Activated naive CD4-positive, alpha-beta T cell treated with anti-CD3 and anti-CD28 coated beads for 36 hours (primary cell): ENCODE data around the gene MAD1L1. TPM values are rescaled to one million over a fixed set of nuclear protein-coding genes. Genes with fewer than 3 reads are reported as not detected.
"Not testable (repeated sequence)": the region's sequence is repeated elsewhere in the genome, so short reads cannot be mapped to it uniquely, and the experiment has no call there.

Source experiments
- CTCF ChIA-PET: fragments of 350-600 bp; sonication (Branson Sonifier 250); formaldehyde crosslinking; loops from one replicate; lab custom pipeline; 2021; ENCODE audit warnings: antibody characterized with exemption; lab: Charles Lee
- DNase-seq: peaks from one replicate; pipeline ENCODE4 v3.0.0-alpha.2; 2020
- H3K27ac Mint-ChIP-seq: one replicate; pipeline ENCODE4 v1.8.0; 2021; ENCODE audit warnings: mild to moderate bottlenecking, mixed read lengths
- H3K27me3 Mint-ChIP-seq: one replicate; pipeline ENCODE4 v1.8.0; 2021; ENCODE audit warnings: low read depth, mixed read lengths
- H3K36me3 Mint-ChIP-seq: one replicate; pipeline ENCODE4 v1.8.0; 2021; ENCODE audit warnings: low read depth, mixed read lengths
- H3K4me1 Mint-ChIP-seq: one replicate; pipeline ENCODE4 v1.8.0; 2021; ENCODE audit warnings: low read depth, mixed read lengths
- H3K4me3 Mint-ChIP-seq: one replicate; pipeline ENCODE4 v1.8.0; 2021; ENCODE audit warnings: mild to moderate bottlenecking, moderate library complexity, mixed read lengths
- H3K9me3 Mint-ChIP-seq: one replicate; pipeline ENCODE4 v1.8.0; 2021; ENCODE audit warnings: mixed read lengths
- intact Hi-C: fragments of 100-400 bp; cut with micrococcal nuclease; formaldehyde crosslinking; loops from one replicate; pipeline ENCODE4 v1.15.1; 2023
- total RNA-seq, 2 experiments: library from RNA; stranded (reverse); gene quantifications; one replicate each; pipeline ENCODE4 v1.2.3, GENCODE V29; 2021

MAD1L1 gene
- total RNA-seq, 2 experiments from 2014 or later, result 37.5 to 40.2 TPM

GRCh38 chr7:1935176-1936005, 297.4 kb downstream of the MAD1L1 start:
- H3K27ac Mint-ChIP-seq, result no peak overlapping the region
- intact Hi-C loops, result no loop called here
- H3K4me1 Mint-ChIP-seq, result peaks cover 31% of the 10 kb centered on the region
- H3K4me3 Mint-ChIP-seq, result no peak overlapping the region
- H3K36me3 Mint-ChIP-seq, result peaks cover 8% of the 10 kb centered on the region
- H3K9me3 Mint-ChIP-seq, result no peaks in the 10 kb centered on the region
- DNase-seq, result no peak
- no peaks in the 10 kb centered on the region for H3K27me3 Mint-ChIP-seq
- CTCF ChIA-PET, result no interaction called here

GRCh38 chr7:1934756-1935155, 298.0 kb downstream of the MAD1L1 start:
- Mint-ChIP-seq H3K36me3 (peaks cover 8% of the 10 kb centered on the region), H3K27ac (no peak overlapping the region), H3K9me3 (no peaks in the 10 kb centered on the region), H3K4me3 (no peak overlapping the region), H3K4me1 (peaks cover 29% of the 10 kb centered on the region), H3K27me3 (no peaks in the 10 kb centered on the region)
- intact Hi-C loops, result no loop called here
- CTCF ChIA-PET, result no interaction called here
- DNase-seq, result no peak

- Mint-ChIP-seq H3K27me3 (no peaks in the 10 kb centered on the region), H3K4me1 (peaks cover 23% of the 10 kb centered on the region), H3K9me3 (no peaks in the 10 kb centered on the region), H3K36me3 (peaks cover 8% of the 10 kb centered on the region), H3K4me3 (no peak overlapping the region), H3K27ac (no peak overlapping the region)
- CTCF ChIA-PET, result no interaction called here
- intact Hi-C loops, result no loop called here
- no peak for DNase-seq
Measured at GRCh38 chr7:1934017-1934416, 298.7 kb downstream of the MAD1L1 start.

- Mint-ChIP-seq H3K36me3 (peaks cover 6% of the 10 kb centered on the region), H3K4me1 (peaks cover 17% of the 10 kb centered on the region), H3K9me3 (no peaks in the 10 kb centered on the region), H3K27ac (no peak overlapping the region), H3K4me3 (no peak overlapping the region), H3K27me3 (no peaks in the 10 kb centered on the region)
- intact Hi-C loops, result no loop called here
- DNase-seq, result no peak
- CTCF ChIA-PET, result no interaction called here
Measured at GRCh38 chr7:1933066-1933750, 299.5 kb downstream of the MAD1L1 start.

GRCh38 chr7:1931951-1932270, 300.8 kb downstream of the MAD1L1 start:
- no peak overlapping the region for H3K4me3 Mint-ChIP-seq
- peaks cover 24% of the 10 kb centered on the region for H3K4me1 Mint-ChIP-seq
- intact Hi-C loops, result no loop called here
- no peak overlapping the region for H3K27ac Mint-ChIP-seq
- no peak for DNase-seq
- peaks cover 4% of the 10 kb centered on the region for H3K36me3 Mint-ChIP-seq
- CTCF ChIA-PET, result no interaction called here
- H3K9me3 Mint-ChIP-seq, result no peaks in the 10 kb centered on the region
- peaks cover under 1% of the 10 kb centered on the region for H3K27me3 Mint-ChIP-seq

- Mint-ChIP-seq H3K36me3 (peaks cover 4% of the 10 kb centered on the region), H3K4me3 (no peak overlapping the region), H3K27ac (no peak overlapping the region), H3K27me3 (peaks cover 3% of the 10 kb centered on the region), H3K4me1 (peaks cover 29% of the 10 kb centered on the region), H3K9me3 (no peaks in the 10 kb centered on the region)
- DNase-seq, result no peak
- intact Hi-C loops, result no loop called here
- CTCF ChIA-PET, result no interaction called here
Measured at GRCh38 chr7:1931256-1931950, 301.3 kb downstream of the MAD1L1 start.

- intact Hi-C loops, result no loop called here
- Mint-ChIP-seq H3K27me3 (peaks cover 3% of the 10 kb centered on the region), H3K36me3 (peaks cover 4% of the 10 kb centered on the region), H3K27ac (no peak overlapping the region), H3K4me1 (peaks cover 36% of the 10 kb centered on the region), H3K4me3 (no peak overlapping the region), H3K9me3 (no peaks in the 10 kb centered on the region)
- CTCF ChIA-PET, result no interaction called here
- no peak for DNase-seq
Measured at GRCh38 chr7:1930381-1931065, 302.2 kb downstream of the MAD1L1 start.

GRCh38 chr7:1929349-1929925, 303.3 kb downstream of the MAD1L1 start:
- intact Hi-C loops, result loop anchor here (5.0 to 10.0 kb wide), 5 partner anchors 107 to 475 kb away; partner anchors contain the start of genes CHST12, EIF3B and PSMG3
- H3K27ac Mint-ChIP-seq, H3K36me3 Mint-ChIP-seq, H3K4me3 Mint-ChIP-seq, H3K27me3 Mint-ChIP-seq, DNase-seq, CTCF ChIA-PET, H3K9me3 Mint-ChIP-seq: not testable (repeated sequence)
- H3K4me1 Mint-ChIP-seq, result peaks cover 44% of the 10 kb centered on the region

- H3K36me3 Mint-ChIP-seq, result no peaks in the 10 kb centered on the region
- DNase-seq, result no peak
- CTCF ChIA-PET, result no interaction called here
- peaks cover 46% of the 10 kb centered on the region for H3K4me1 Mint-ChIP-seq
- intact Hi-C loops, result loop anchor here (5.0 to 10.0 kb wide), 5 partner anchors 106 to 476 kb away; partner anchors contain the start of genes CHST12, EIF3B and PSMG3
- no peak overlapping the region for H3K27ac Mint-ChIP-seq
- no peak overlapping the region for H3K4me3 Mint-ChIP-seq
- no peaks in the 10 kb centered on the region for H3K9me3 Mint-ChIP-seq
- peaks cover 6% of the 10 kb centered on the region for H3K27me3 Mint-ChIP-seq
Measured at GRCh38 chr7:1928645-1929348, 303.9 kb downstream of the MAD1L1 start.

GRCh38 chr7:1927937-1928644, 304.7 kb downstream of the MAD1L1 start:
- H3K27ac Mint-ChIP-seq, result no peak overlapping the region
- intact Hi-C loops, result loop anchor here (5.0 to 10.0 kb wide), 5 partner anchors 106 to 477 kb away; partner anchors contain the start of genes CHST12, EIF3B and PSMG3
- no peak overlapping the region for H3K4me3 Mint-ChIP-seq
- peaks cover 6% of the 10 kb centered on the region for H3K27me3 Mint-ChIP-seq
- DNase-seq, result no peak
- peaks cover 52% of the 10 kb centered on the region for H3K4me1 Mint-ChIP-seq
- CTCF ChIA-PET, result no interaction called here
- no peaks in the 10 kb centered on the region for H3K9me3 Mint-ChIP-seq
- H3K36me3 Mint-ChIP-seq, result peaks cover under 1% of the 10 kb centered on the region

GRCh38 chr7:1926908-1927306, 305.8 kb downstream of the MAD1L1 start:
- Mint-ChIP-seq H3K27me3 (peaks cover 6% of the 10 kb centered on the region), H3K27ac (no peak overlapping the region), H3K36me3 (peaks cover 2% of the 10 kb centered on the region), H3K4me1 (peaks cover 64% of the 10 kb centered on the region), H3K9me3 (no peaks in the 10 kb centered on the region), H3K4me3 (no peak overlapping the region)
- intact Hi-C loops, result loop anchor here (1.0 to 10.0 kb wide), 6 partner anchors 13 to 478 kb away; partner anchors contain the start of genes CHST12, EIF3B and PSMG3
- no peak for DNase-seq
- CTCF ChIA-PET, result interaction anchor here (0.7 kb wide), 1 partner anchor 67 kb away, joined by 3 read pairs; no protein-coding TSS in a partner anchor
